CD4-positive, alpha-beta T cell treated with Interleukin-6 at 100 ng/mL for 8 hours (primary cell): ENCODE data around the gene FOXC1.

Source experiments
- DNase-seq: peaks from one replicate; pipeline ENCODE4 v3.0.0-alpha.2; 2020; ENCODE audit warnings: mixed read lengths, low spot score

FOXC1 gene

GRCh38 chr6:1643830-1644445 is 34.2 kb downstream of the FOXC1 start:
- no peak for DNase-seq

- DNase-seq = no peak
These were observed 34.9 kb downstream of the FOXC1 start for GRCh38 chr6:1644516-1645060.

DNA sequence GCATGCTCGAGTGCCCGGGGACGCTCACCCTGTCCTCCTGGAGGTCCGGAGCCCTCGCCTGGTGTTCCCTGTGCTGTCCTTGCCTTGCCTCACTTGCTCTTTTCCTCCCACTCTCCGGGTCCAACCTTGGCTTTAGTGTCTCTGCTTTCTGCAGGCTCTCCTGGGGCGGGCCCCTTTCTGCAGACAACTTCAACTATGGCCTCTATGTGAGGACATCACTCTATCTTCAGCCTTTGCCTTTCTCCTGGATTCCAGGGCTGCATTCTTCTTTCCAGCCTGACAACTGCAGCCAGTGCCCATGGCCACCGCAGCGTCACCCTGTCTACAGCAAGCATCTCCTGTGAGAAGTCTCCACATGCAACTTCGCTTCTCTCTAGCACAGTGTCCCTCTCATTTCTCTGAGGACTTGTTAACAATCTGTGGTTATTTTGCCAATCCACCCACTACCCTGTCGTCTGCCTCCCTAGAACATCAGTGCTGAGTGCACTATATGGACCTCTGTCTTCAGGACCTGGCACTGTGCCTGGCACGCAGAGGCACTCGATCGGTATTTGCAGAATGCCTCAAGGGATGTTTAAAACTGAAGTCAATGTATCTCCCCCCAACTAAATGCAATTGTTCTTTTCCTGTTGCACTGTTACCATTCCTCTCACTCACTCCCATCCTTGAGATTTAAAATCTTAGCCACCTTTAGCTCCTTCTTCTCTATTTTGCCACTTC is 35.9 kb downstream of the FOXC1 start:
- no peak for DNase-seq

DNA sequence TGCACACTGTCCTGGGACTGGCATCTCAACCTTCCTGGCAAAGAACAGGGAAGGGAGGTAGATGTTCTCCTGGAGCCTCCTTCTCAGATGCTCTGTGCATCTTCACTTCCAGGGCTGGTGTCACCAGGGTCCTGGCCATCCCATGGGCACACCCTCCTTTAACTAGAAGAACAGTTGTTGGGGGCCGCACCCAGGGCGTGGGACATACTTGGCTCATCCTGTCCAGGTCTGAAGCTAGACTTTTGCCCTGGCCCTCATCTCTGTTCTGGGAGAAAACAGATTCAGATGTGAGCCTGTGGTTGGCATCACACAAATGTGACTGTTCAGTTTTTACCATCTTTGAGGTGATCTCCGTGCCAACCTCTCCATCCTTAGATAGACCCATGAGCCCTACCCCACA is 41.6 kb downstream of the FOXC1 start:
- DNase-seq = no peak

GRCh38 chr6:1652842-1653241 is 43.1 kb downstream of the FOXC1 start:
- DNase-seq = no peak

DNA sequence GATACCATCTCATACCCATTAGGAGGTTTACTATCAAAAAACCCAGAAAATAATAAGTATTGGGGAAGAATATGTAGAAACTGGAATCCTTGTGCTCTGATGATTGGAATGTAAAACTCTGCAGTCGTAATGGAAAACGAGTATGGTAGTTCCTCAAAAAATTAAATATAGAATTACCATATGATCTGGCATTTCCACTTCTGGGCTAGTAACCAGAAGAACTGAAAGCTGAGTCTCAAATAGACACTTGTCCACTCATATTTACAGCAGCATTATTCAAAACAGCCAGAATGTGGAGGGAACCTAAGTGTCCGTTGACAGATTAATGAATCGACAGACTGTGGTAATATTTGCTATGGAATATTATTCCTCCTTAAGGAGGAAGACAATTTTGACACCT is 44.3 kb downstream of the FOXC1 start:
- DNase-seq = no peak

DNA sequence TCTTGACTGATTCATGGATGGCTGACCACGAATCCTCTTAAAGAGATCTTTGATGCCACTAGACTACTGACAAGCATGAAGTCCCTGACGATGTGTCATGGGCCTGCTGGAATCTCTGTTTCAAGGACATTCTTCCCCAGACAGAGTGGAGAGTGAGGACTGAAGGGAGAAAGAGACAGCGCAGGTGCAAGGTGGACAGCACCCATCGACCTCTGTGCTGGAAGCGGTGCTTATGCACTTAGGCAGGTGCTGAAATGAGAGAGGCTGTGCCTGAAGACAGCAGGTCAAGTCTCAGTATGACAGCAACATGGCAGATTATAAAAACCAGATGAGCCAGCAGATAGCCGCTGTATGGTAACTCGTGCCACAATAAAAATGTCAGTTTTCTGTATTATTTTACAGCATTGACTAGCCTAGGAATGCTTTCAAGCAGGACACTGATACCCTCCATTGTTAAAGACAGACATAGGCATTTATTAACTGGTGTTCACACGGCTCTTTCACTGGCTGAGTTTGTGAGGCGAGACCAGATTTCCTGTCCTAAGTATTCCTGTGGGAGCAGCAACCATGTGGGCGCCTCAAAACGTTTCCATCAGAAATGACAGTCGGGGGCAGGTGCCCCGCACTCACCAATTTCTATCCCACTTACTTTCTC is 47.5 kb downstream of the FOXC1 start:
- DNase-seq = no peak

DNA sequence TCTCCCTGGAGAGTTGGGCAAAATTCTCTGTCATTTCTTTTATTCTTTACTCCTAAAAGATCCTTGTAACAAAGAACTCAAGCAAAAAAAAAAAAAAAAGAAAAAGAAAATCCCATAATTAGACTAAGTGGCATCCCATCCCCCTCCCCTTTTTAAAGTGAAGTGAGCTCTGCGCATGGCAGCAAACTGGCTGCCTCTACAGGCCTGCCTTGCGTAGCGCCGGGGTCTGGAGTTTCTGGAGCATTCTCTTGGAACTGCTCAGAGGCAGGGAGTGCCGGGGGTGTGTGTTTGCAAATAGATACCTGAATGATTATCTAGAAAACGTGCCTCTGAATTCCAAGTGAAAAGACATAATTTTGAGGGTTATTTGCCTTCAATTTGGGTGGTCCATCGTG is 48.1 kb downstream of the FOXC1 start:
- DNase-seq = no peak

- no peak for DNase-seq
These were observed 48.7 kb downstream of the FOXC1 start for GRCh38 chr6:1658212-1659005.

GRCh38 chr6:1659816-1660215 is 50.1 kb downstream of the FOXC1 start:
- no peak for DNase-seq

- DNase-seq = no peak
These were observed 52.8 kb downstream of the FOXC1 start for GRCh38 chr6:1662534-1662933.
